ENCODE results near the gene WIPF3. TPM values are rescaled to one million over a fixed set of nuclear protein-coding genes. Genes with fewer than 3 reads are reported as not detected.

Gene WIPF3
- total and polyA plus RNA-seq, 2 donors from 2014 or later, result 3.8 to 4.5 TPM

DNA sequence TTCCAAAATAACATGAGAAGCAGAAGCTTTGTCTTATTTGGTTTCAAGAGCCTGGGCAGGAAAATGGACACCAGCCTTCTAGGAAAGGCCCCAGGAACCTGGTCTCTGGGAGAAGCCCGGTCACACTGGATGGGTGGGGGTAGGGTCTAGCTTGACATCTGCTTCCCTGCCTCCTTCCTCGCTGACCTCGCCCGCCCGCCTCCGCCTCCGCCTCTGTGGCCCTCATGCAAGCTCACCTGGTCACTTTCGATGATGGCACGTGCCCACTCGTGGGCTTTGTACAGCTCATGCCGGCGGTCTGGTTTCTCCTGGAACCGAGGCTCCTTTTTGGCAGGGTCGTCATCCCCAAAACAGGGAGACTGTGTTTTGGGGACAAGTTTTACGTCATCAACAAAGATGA is 119.9 kb downstream of the WIPF3 start:
- Histone ChIP-seq H3K36me3 (ENCODE audit: control insufficient read depth in 2 of 3, insufficient read depth in 3 of 3, low read length in 3 of 3) (peaks cover 0 to 5% (median 0%) of the 10 kb centered on the region in 3 donors), H3K9me3 (ENCODE audit: control insufficient read depth in 2 of 3, insufficient read depth in 1 of 3, low read length in 3 of 3) (no peaks in the 10 kb centered on the region), H3K27me3 (ENCODE audit: control insufficient read depth, insufficient read depth, low read length) (no peaks in the 10 kb centered on the region), H3K4me1 (ENCODE audit: control insufficient read depth in 2 of 3, insufficient read depth in 2 of 3, low read depth in 1 of 3, low read length in 3 of 3) (no peaks in the 10 kb centered on the region), H3K4me3 (ENCODE audit: low read length in 3 of 3) (no peak overlapping the region), H3K9ac (ENCODE audit: low read length in 3 of 3) (no peak overlapping the region), H3K27ac (ENCODE audit: low read depth in 2 of 2, low read length in 2 of 2) (no peak overlapping the region)
- intact Hi-C loops (cut with DNase I), result no loop called here
- DNase-seq (no peak), FAIRE-seq (no peak)
- TF ChIP-seq, protein P1, sequence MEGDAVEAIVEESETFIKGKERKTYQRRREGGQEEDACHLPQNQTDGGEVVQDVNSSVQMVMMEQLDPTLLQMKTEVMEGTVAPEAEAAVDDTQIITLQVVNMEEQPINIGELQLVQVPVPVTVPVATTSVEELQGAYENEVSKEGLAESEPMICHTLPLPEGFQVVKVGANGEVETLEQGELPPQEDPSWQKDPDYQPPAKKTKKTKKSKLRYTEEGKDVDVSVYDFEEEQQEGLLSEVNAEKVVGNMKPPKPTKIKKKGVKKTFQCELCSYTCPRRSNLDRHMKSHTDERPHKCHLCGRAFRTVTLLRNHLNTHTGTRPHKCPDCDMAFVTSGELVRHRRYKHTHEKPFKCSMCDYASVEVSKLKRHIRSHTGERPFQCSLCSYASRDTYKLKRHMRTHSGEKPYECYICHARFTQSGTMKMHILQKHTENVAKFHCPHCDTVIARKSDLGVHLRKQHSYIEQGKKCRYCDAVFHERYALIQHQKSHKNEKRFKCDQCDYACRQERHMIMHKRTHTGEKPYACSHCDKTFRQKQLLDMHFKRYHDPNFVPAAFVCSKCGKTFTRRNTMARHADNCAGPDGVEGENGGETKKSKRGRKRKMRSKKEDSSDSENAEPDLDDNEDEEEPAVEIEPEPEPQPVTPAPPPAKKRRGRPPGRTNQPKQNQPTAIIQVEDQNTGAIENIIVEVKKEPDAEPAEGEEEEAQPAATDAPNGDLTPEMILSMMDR (IDR thresholded peaks at IDR 0.05; ENCODE audit: borderline replicate concordance, extremely low read depth, insufficient read depth), result no peak

DNA sequence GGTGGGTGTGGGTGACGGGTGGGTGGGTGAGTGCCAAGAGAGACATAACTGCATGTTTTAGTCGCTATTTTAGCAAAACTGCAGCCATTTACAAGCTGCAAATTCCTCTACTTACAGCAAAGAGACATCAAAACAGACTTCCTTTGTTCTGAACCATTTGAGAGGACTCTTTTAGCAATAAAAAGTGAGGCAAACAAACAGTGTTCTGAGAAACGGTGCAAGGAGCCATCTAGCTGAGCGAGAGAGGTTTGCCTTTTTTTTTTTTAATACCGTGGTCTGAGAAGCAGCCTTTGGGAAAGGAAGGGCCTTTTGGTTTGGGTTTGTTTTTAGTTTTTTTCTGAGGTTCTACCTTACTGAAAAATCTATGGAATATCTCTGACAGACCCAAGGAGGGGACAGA is 120.4 kb downstream of the WIPF3 start:
- no peak for FAIRE-seq
- DNase-seq, result no peak
- Histone ChIP-seq H3K9me3 (ENCODE audit: control insufficient read depth in 2 of 3, insufficient read depth in 1 of 3, low read length in 3 of 3) (no peaks in the 10 kb centered on the region), H3K9ac (ENCODE audit: low read length in 3 of 3) (no peak overlapping the region), H3K27ac (ENCODE audit: low read depth in 2 of 2, low read length in 2 of 2) (no peak overlapping the region), H3K4me3 (ENCODE audit: low read length in 3 of 3) (no peak overlapping the region), H3K27me3 (ENCODE audit: control insufficient read depth, insufficient read depth, low read length) (no peaks in the 10 kb centered on the region), H3K36me3 (ENCODE audit: control insufficient read depth in 2 of 3, insufficient read depth in 3 of 3, low read length in 3 of 3) (peaks cover 0 to 3% (median 0%) of the 10 kb centered on the region in 3 donors), H3K4me1 (ENCODE audit: control insufficient read depth in 2 of 3, insufficient read depth in 2 of 3, low read depth in 1 of 3, low read length in 3 of 3) (no peaks in the 10 kb centered on the region)
- TF ChIP-seq, protein P1 (IDR thresholded peaks at IDR 0.05; ENCODE audit: borderline replicate concordance, extremely low read depth, insufficient read depth), result no peak
- intact Hi-C loops (cut with DNase I), result no loop called here

DNA sequence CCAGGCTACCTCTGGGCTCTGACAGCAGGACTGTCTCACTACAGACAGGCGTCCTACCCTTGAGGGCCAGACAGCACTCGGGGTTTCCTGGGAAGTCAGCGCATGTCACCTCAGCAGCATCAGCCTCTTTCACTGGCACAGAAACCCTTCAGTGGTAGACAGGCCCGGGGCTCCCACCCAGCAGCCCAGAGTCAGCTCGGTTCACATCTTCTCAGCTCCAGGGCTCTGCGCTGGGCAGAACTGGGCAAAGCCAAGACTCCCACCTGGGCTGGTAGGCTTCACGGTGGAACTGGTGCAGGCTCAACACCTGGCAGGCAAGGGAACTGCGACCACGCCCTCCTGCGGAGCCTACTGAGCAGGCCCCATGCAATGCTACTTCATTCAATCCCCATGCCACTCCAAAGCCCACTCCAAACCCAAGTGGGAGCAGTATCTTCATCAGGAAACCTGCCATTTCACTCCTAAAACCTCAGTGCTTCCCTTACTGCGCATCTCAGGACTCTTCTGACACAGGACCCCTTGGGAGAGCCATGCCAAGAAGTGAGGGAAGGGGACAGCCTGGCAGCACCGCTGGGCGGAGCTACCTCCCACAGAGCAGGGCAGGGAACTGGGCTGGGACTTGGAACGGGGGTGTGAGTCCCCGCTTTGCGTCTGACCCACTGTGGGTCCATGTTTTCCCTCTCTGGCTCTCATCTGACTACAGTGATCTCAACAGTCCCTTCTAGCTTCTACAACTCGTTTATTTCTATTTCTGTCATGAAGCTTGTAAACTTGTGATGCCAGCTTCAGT is 122.9 kb downstream of the WIPF3 start:
- Histone ChIP-seq H3K9ac (ENCODE audit: low read length in 3 of 3) (no peak overlapping the region), H3K36me3 (ENCODE audit: control insufficient read depth in 2 of 3, insufficient read depth in 3 of 3, low read length in 3 of 3) (peaks cover 0 to 2% (median 0%) of the 10 kb centered on the region in 3 donors), H3K4me1 (ENCODE audit: control insufficient read depth in 2 of 3, insufficient read depth in 2 of 3, low read depth in 1 of 3, low read length in 3 of 3) (no peaks in the 10 kb centered on the region), H3K4me3 (ENCODE audit: low read length in 3 of 3) (no peak overlapping the region), H3K27ac (ENCODE audit: low read depth in 2 of 2, low read length in 2 of 2) (no peak overlapping the region), H3K9me3 (ENCODE audit: control insufficient read depth in 2 of 3, insufficient read depth in 1 of 3, low read length in 3 of 3) (no peaks in the 10 kb centered on the region), H3K27me3 (ENCODE audit: control insufficient read depth, insufficient read depth, low read length) (no peaks in the 10 kb centered on the region)
- FAIRE-seq (no peak), DNase-seq (no peak)
- intact Hi-C loops (cut with DNase I), result no loop called here
- TF ChIP-seq, protein P1 (IDR thresholded peaks at IDR 0.05; ENCODE audit: borderline replicate concordance, extremely low read depth, insufficient read depth), result no peak
